HS-5 (cell line): ENCODE measurements around the gene HLCS.
"Not testable (repeated sequence)": the region's sequence is repeated elsewhere in the genome, so short reads cannot be mapped to it uniquely, and the experiment has no call there.

Experiments used
- DNase-seq: peaks from one replicate; pipeline ENCODE4 v3.0.0-alpha.2; 2012; ENCODE audit warnings: low read depth

HLCS gene

GRCh38 chr21:36849461-36850105, 116.9 kb downstream of the HLCS start:
- DNase-seq = no peak

- DNase-seq = no peak
These were observed 117.7 kb downstream of the HLCS start for GRCh38 chr21:36848730-36849274.

- no peak for DNase-seq
These were observed 119.3 kb downstream of the HLCS start for GRCh38 chr21:36847189-36847588.

- DNase-seq = no peak
These were observed 119.8 kb downstream of the HLCS start for GRCh38 chr21:36846631-36847030.

GRCh38 chr21:36845790-36846189, 120.7 kb downstream of the HLCS start:
- DNase-seq = no peak

- no peak for DNase-seq
These were observed 121.4 kb downstream of the HLCS start for GRCh38 chr21:36845070-36845469.

GRCh38 chr21:36841866-36842265, 124.6 kb downstream of the HLCS start:
- DNase-seq = no peak

GRCh38 chr21:36839735-36840134, 126.7 kb downstream of the HLCS start:
- no peak for DNase-seq

GRCh38 chr21:36839123-36839522, 127.3 kb downstream of the HLCS start:
- DNase-seq = no peak

- DNase-seq = no peak
These were observed 131.1 kb downstream of the HLCS start for GRCh38 chr21:36835383-36835795.

- DNase-seq = no peak
These were observed 132.3 kb downstream of the HLCS start for GRCh38 chr21:36834192-36834591.

GRCh38 chr21:36830100-36830499, 136.4 kb downstream of the HLCS start:
- DNase-seq = no peak

GRCh38 chr21:36828891-36829515, 137.5 kb downstream of the HLCS start:
- DNase-seq = no peak

GRCh38 chr21:36828208-36828607, 138.3 kb downstream of the HLCS start:
- no peak for DNase-seq

- no peak for DNase-seq
These were observed 140.8 kb downstream of the HLCS start for GRCh38 chr21:36825658-36826057.

GRCh38 chr21:36821032-36821299, 145.5 kb downstream of the HLCS start:
- no peak for DNase-seq

GRCh38 chr21:36820176-36821031, 146.1 kb downstream of the HLCS start:
- no peak for DNase-seq

GRCh38 chr21:36817732-36818450, 148.6 kb downstream of the HLCS start:
- no peak for DNase-seq

- no peak for DNase-seq
These were observed 149.8 kb downstream of the HLCS start for GRCh38 chr21:36816561-36817130.

- not testable (repeated sequence) for DNase-seq
These were observed 150.4 kb downstream of the HLCS start for GRCh38 chr21:36816026-36816425.

- no peak for DNase-seq
These were observed 151.2 kb downstream of the HLCS start for GRCh38 chr21:36815284-36815683.

- DNase-seq = no peak
These were observed 153.4 kb downstream of the HLCS start for GRCh38 chr21:36813052-36813451.
